Liver (tissue), 9 donors: ENCODE results near the gene CCKAR. TPM values are rescaled to one million over a fixed set of nuclear protein-coding genes. Genes with fewer than 3 reads are reported as not detected.

Experiments
- DNase-seq: peaks from one replicate; pipeline ENCODE4 v3.0.0-alpha.2; 2017; ENCODE audit warnings: low spot score
- H3K27ac ChIP-seq, 2 donors: one replicate each; pipeline ENCODE4 v1.7.0; 2013; ENCODE audit warnings: inconsistent platforms in 2 of 2, low read length in 2 of 2, control low read depth in 1 of 2, low read depth in 1 of 2, mild to moderate bottlenecking in 1 of 2
- H3K27me3 ChIP-seq, 4 donors: one replicate each; pipeline versions ENCODE4 v1.6.1 to v1.7.0; 2013; ENCODE audit warnings: low read length in 3 of 4, inconsistent platforms in 1 of 4, mild to moderate bottlenecking in 1 of 4, moderate library complexity in 1 of 4; ENCODE audit not compliant: control insufficient read depth in 4 of 4, insufficient read depth in 4 of 4
- H3K36me3 ChIP-seq, 4 donors: one replicate each; pipeline versions ENCODE4 v1.6.1 to v1.7.0; 2013; ENCODE audit warnings: low read length in 3 of 4, mild to moderate bottlenecking in 3 of 4, low read depth in 1 of 4, moderate library complexity in 1 of 4; ENCODE audit not compliant: control insufficient read depth in 4 of 4, insufficient read depth in 3 of 4
- H3K4me1 ChIP-seq, 4 donors: one replicate each; pipeline versions ENCODE4 v1.6.1 to v1.7.0; 2013; ENCODE audit warnings: low read length in 3 of 4, mild to moderate bottlenecking in 3 of 4, moderate library complexity in 1 of 4; ENCODE audit not compliant: control insufficient read depth in 4 of 4, insufficient read depth in 4 of 4
- H3K4me3 ChIP-seq, 3 donors: one replicate each; pipeline versions ENCODE4 v1.6.1 to v1.7.0; 2013; ENCODE audit warnings: low read length in 3 of 3, control low read depth in 1 of 3, low read depth in 1 of 3, mild to moderate bottlenecking in 1 of 3
- H3K9ac ChIP-seq, 2 donors: one replicate each; pipeline ENCODE4 v1.7.0; 2013; ENCODE audit warnings: low read length in 2 of 2, mild to moderate bottlenecking in 2 of 2, moderate library complexity in 2 of 2, control low read depth in 1 of 2, low read depth in 1 of 2
- H3K9me3 ChIP-seq, 4 donors: one replicate each; pipeline versions ENCODE4 v1.6.1 to v1.7.0; 2013; ENCODE audit warnings: low read length in 3 of 4; ENCODE audit not compliant: control insufficient read depth in 4 of 4
- ATF3 ChIP-seq: IDR thresholded peaks from 2 replicates; pipeline ENCODE4 v1.6.1; 2016; ENCODE audit warnings: antibody characterized with exemption
- CTCF ChIP-seq: fragments of 150-350 bp; IDR thresholded peaks from 2 replicates; pipeline ENCODE4 v1.5.1; 2017; ENCODE audit warnings: improper control_type of control experiment, low read depth, low read length; ENCODE audit not compliant: missing input control
- EGR1 ChIP-seq, 2 donors: IDR thresholded peaks; 2 replicates each; pipeline ENCODE4 v1.6.1; 2016 to 2018; ENCODE audit warnings: antibody characterized with exemption in 2 of 2, low read depth in 2 of 2
- FOXA1 ChIP-seq: IDR thresholded peaks from 2 replicates; pipeline ENCODE4 v1.6.1; 2016; ENCODE audit warnings: antibody characterized with exemption
- FOXA2 ChIP-seq: IDR thresholded peaks from 2 replicates; pipeline ENCODE4 v1.6.1; 2016; ENCODE audit warnings: antibody characterized with exemption
- HNF4G ChIP-seq: IDR thresholded peaks from 2 replicates; pipeline ENCODE4 v1.6.1; 2016; ENCODE audit warnings: antibody characterized with exemption
- NR2F2 ChIP-seq: IDR thresholded peaks from 2 replicates; pipeline ENCODE4 v1.6.1; 2016; ENCODE audit warnings: antibody characterized with exemption
- RAD21 ChIP-seq, 2 donors: IDR thresholded peaks; 2 replicates each; pipeline ENCODE4 v1.6.1; 2016; ENCODE audit warnings: antibody characterized with exemption in 2 of 2, mild to moderate bottlenecking in 2 of 2
- SP1 ChIP-seq: IDR thresholded peaks from 2 replicates; pipeline ENCODE4 v1.6.1; 2018; ENCODE audit warnings: antibody characterized with exemption, mild to moderate bottlenecking
- TAF1 ChIP-seq: conservative IDR thresholded peaks from 2 replicates; pipeline ENCODE4 v1.6.1; 2016; ENCODE audit warnings: antibody characterized with exemption, mild to moderate bottlenecking
- YY1 ChIP-seq: IDR thresholded peaks from 2 replicates; pipeline ENCODE4 v1.6.1; 2016; ENCODE audit warnings: antibody characterized with exemption, mild to moderate bottlenecking
- ZBTB33 ChIP-seq: IDR thresholded peaks from 2 replicates; pipeline ENCODE4 v1.6.1; 2016; ENCODE audit warnings: antibody characterized with exemption
- WGBS: extraction: QIAGEN DNeasy Blood & Tissue Kit; methylation state at CpG from one replicate; pipeline ENCODE4 v1.1.7; 2013; 5-methylcytosine and 5-hydroxymethylcytosine counted together
- polyA plus RNA-seq, 2 donors: library from polyadenylated mRNA; stranded (reverse) in 1 of 2; unstranded in 1 of 2; fragments of 200-250 nt in 1 of 2; fragments of >200 nt in 1 of 2; fragmentation: Nextera tagmentation in 1 of 2; extraction: Ambion mirVana in 1 of 2; gene quantifications; one replicate each; pipeline versions ENCODE4 v1.2.1 to v1.2.3, GENCODE V29; 2013 to 2015
- total RNA-seq, 2 donors: library from RNA; depleted of rRNA; stranded (reverse); fragments of >200 nt; gene quantifications; one replicate each; pipeline ENCODE4 v1.2.3, GENCODE V29; 2014
- TF ChIP-seq, protein P1 (sequence below): IDR thresholded peaks from 2 replicates; pipeline ENCODE4 v1.6.1; 2016; ENCODE audit warnings: antibody characterized with exemption, mild to moderate bottlenecking
- TF ChIP-seq, protein P2 (sequence below): IDR thresholded peaks from 2 replicates; pipeline ENCODE4 v1.6.1; 2016; ENCODE audit warnings: antibody characterized with exemption
- donor health status: healthy.
- donor health status: healthy.
- donor health status: healthy.
- donor health status: healthy.
- donor health status: healthy.

Gene CCKAR
- total and polyA plus RNA-seq, 4 donors = not detected

GRCh38 chr4:26524011-26524410 is 33.7 kb upstream of the CCKAR start (continued):
- TF ChIP-seq CTCF = no peak
- TF ChIP-seq TAF1 = no peak
- no peak for TF ChIP-seq FOXA1
- no peak for TF ChIP-seq EGR1 (IDR thresholded peaks at IDR 0.05; ENCODE audit: low read depth in 2 of 2)
- TF ChIP-seq, protein P1, sequence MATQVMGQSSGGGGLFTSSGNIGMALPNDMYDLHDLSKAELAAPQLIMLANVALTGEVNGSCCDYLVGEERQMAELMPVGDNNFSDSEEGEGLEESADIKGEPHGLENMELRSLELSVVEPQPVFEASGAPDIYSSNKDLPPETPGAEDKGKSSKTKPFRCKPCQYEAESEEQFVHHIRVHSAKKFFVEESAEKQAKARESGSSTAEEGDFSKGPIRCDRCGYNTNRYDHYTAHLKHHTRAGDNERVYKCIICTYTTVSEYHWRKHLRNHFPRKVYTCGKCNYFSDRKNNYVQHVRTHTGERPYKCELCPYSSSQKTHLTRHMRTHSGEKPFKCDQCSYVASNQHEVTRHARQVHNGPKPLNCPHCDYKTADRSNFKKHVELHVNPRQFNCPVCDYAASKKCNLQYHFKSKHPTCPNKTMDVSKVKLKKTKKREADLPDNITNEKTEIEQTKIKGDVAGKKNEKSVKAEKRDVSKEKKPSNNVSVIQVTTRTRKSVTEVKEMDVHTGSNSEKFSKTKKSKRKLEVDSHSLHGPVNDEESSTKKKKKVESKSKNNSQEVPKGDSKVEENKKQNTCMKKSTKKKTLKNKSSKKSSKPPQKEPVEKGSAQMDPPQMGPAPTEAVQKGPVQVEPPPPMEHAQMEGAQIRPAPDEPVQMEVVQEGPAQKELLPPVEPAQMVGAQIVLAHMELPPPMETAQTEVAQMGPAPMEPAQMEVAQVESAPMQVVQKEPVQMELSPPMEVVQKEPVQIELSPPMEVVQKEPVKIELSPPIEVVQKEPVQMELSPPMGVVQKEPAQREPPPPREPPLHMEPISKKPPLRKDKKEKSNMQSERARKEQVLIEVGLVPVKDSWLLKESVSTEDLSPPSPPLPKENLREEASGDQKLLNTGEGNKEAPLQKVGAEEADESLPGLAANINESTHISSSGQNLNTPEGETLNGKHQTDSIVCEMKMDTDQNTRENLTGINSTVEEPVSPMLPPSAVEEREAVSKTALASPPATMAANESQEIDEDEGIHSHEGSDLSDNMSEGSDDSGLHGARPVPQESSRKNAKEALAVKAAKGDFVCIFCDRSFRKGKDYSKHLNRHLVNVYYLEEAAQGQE = no peak

DNA sequence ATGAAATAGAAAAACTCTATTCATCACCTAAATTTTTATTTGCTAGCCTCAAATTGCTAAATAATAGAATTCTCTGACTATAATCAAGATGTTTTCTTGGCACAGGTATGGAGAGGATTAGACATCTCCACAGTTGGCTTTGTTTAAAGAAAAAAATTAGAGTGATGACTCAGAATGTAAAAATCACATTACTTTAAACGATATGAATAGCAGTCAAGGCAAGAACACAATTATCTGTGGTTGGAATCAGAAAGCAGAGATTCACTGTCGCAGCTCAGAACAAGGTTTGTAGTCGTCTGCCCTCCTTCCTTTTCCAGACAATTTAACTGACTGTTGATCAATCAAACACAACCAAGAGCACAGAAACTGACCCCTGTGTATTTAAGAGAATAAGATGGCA is 32.2 kb upstream of the CCKAR start:
- TF ChIP-seq TAF1 = no peak
- TF ChIP-seq ZBTB33 = no peak
- TF ChIP-seq CTCF = no peak
- no peak for TF ChIP-seq YY1
- TF ChIP-seq, protein P1 = no peak
- TF ChIP-seq, protein P2, sequence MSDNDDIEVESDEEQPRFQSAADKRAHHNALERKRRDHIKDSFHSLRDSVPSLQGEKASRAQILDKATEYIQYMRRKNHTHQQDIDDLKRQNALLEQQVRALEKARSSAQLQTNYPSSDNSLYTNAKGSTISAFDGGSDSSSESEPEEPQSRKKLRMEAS = no peak
- no peak for TF ChIP-seq HNF4G
- TF ChIP-seq SP1 = no peak
- no peak for TF ChIP-seq ATF3
- no peak for TF ChIP-seq RAD21 (IDR thresholded peaks at IDR 0.05)
- TF ChIP-seq FOXA2 = no peak
- no peak for TF ChIP-seq NR2F2
- no peak for DNase-seq
- Histone ChIP-seq H3K4me3 (no peak overlapping the region), H3K9me3 (no peaks in the 10 kb centered on the region), H3K9ac (no peak overlapping the region), H3K27ac (no peak overlapping the region), H3K4me1 (no peaks in the 10 kb centered on the region), H3K36me3 (no peaks in the 10 kb centered on the region), H3K27me3 (peaks cover 0 to 4% (median 0%) of the 10 kb centered on the region in 4 donors)
- WGBS = 72% methylated on average over 3 of the region's 3 CpGs
